Activated CD8-positive, alpha-beta memory T cell treated with anti-CD3 and anti-CD28 coated beads for 36 hours (primary cell): ENCODE data around the gene SEC62. TPM values are rescaled to one million over a fixed set of nuclear protein-coding genes. Genes with fewer than 3 reads are reported as not detected.

Experiments
- CTCF ChIA-PET: fragments of 350-600 bp; sonication (Branson Sonifier 250); formaldehyde crosslinking; loops from one replicate; lab custom pipeline; 2021; ENCODE audit warnings: antibody characterized with exemption; lab: Charles Lee
- POLR2A ChIA-PET: fragments of 350-600 bp; sonication (Branson Sonifier 250); formaldehyde crosslinking; loops from one replicate; lab custom pipeline; 2021; ENCODE audit warnings: antibody characterized with exemption; lab: Charles Lee
- total RNA-seq, 2 experiments: library from RNA; stranded (reverse); gene quantifications; one replicate each; pipeline ENCODE4 v1.2.3, GENCODE V29; 2021

The SEC62 gene, protein sequence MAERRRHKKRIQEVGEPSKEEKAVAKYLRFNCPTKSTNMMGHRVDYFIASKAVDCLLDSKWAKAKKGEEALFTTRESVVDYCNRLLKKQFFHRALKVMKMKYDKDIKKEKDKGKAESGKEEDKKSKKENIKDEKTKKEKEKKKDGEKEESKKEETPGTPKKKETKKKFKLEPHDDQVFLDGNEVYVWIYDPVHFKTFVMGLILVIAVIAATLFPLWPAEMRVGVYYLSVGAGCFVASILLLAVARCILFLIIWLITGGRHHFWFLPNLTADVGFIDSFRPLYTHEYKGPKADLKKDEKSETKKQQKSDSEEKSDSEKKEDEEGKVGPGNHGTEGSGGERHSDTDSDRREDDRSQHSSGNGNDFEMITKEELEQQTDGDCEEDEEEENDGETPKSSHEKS
- 10 to 100 TPM; 57.3 to 61.7 TPM for total RNA-seq

- POLR2A ChIA-PET: interaction anchor here (0.6 to 2.7 kb wide), 5 partner anchors 135 to 203 kb away, joined by 3 to 16 read pairs (median 4); partner anchors contain the start of genes ACTRT3 and TERC
- CTCF ChIA-PET: interaction anchor here (0.6 to 2.0 kb wide), 6 partner anchors 12 to 101 kb away, joined by 3 to 8 read pairs (median 3); no protein-coding TSS in a partner anchor
These were observed at the start of gene SEC62 for GRCh38 chr3:169966428-169966950. TSS of gene SEC62 (plus strand) at chr3:169966807. CDS start at chr3:169966823, 16 bp downstream.

DNA sequence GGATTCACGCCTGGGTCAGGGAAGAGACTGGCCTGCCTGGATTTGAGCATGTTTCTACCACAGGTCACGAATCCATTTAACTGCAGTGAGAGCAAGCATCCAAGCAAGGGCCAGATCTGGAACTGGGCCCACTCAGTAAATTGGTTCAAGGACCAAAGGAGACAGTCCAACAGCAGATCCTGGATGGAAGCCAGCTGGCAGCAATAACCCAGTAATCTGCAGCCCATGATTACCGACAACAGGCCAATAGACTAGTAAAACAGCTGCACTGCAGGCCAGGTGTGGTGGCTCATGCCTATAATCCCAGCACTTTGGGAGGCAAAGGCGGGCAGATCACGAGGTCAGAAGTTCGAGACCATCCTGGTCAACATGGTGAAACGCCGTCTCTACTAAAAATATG lies 43.4 kb upstream of the SEC62 start:
- ChIA-PET POLR2A (no interaction called here), CTCF (no interaction called here)

DNA sequence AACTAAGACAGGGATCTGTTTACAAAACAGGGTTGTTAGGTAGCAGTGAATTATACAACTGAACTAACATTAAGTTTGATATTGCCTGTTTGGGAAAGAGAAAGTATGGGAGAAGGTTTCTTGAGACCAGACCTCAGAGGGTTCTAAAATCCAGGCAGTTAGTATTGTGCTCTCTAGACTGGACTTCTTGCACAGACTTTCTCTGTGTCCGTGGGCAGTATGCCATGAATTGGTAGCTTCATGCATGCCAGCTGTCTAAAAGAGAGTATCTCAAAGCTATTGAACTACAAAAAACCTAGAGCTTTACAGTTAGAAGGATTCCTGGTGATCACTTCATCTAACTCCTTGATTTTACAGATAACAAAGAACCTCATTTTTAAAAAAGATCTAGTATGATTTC lies 42.8 kb upstream of the SEC62 start:
- CTCF ChIA-PET: no interaction called here
- POLR2A ChIA-PET: no interaction called here

DNA sequence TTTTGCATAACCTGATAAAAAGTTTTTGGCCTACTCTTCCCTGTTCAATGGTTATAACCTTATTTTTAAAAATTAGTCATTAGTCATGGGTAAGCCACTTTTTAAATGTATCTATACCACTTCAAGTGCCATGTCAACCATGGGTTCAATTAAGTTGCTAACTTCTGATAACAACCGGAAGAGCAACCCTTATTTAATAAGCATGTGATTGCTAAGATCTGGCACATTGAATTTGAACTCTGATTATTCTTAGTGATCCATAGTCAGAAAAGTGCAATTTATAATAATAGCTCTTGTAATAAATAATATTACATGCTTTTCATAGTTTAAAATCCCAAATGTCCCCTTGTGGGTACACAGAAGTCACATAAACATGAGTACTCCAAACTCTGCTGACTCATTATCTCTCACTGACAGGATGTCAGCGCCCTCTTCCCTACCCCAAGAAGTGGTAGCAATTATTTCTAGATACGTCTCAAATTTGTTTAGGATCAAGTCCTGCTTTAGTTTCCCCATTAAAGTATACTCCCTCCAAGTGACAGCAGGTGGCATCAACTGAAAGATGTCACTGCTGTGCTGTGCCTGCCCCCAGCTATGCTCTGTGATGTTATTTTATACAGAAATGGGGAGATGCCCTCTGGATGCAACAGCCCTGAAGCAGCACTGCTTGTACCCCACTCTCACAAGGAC lies 36.6 kb upstream of the SEC62 start:
- ChIA-PET POLR2A (no interaction called here), CTCF (interaction anchor here (0.7 kb wide), 1 partner anchor 204 kb away, joined by 3 read pairs; no protein-coding TSS in a partner anchor)

- ChIA-PET POLR2A (no interaction called here), CTCF (no interaction called here)
These were observed 35.8 kb upstream of the SEC62 start for GRCh38 chr3:169930843-169931242.

DNA sequence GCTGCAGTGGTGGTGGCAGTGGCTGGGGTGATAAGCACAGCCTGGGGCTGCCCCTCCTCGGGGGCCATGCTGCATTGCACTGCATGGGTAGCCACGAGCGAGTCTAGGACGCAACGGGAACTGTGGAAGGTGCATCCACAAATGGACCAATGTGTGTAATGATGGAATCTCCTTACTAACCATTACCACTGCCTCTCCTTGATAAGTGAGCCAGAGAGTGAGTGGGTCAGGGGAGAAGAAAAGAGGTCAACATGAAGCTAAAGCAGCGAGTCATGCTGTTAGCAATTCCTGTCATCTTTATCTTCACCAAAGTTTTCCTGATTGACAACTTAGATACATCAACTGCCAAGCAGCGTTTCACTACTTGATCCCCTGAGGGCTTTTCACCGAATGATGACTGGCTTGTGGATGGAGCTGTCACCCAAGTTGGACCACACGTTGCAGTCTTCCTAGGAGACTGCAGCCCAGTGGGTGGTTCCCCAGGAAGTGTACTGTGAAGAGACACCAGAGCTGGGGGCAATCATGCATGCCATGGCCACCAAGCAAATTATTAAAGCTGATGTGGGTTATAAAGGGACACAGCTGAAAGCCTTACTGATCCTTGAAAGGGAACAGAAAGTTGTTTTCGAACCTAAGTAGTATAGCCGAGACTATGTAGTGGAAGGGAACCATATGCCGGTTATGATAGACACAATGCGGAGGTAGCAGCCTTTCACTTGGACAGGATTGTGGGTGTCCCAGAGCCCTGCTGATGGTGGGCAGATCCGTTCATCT lies 34.7 kb upstream of the SEC62 start:
- ChIA-PET CTCF (no interaction called here), POLR2A (no interaction called here)

GRCh38 chr3:169939320-169939719 lies 27.3 kb upstream of the SEC62 start:
- CTCF ChIA-PET: no interaction called here

GRCh38 chr3:169939751-169940150 lies 26.9 kb upstream of the SEC62 start:
- ChIA-PET POLR2A (interaction anchor here (0.7 kb wide), 1 partner anchor 176 kb away, joined by 4 read pairs; no protein-coding TSS in a partner anchor), CTCF (no interaction called here)

More at GRCh38 chr3:169939320-169939719, 27.3 kb upstream of the SEC62 start:
- POLR2A ChIA-PET: interaction anchor here (0.7 kb wide), 1 partner anchor 176 kb away, joined by 4 read pairs; no protein-coding TSS in a partner anchor

DNA sequence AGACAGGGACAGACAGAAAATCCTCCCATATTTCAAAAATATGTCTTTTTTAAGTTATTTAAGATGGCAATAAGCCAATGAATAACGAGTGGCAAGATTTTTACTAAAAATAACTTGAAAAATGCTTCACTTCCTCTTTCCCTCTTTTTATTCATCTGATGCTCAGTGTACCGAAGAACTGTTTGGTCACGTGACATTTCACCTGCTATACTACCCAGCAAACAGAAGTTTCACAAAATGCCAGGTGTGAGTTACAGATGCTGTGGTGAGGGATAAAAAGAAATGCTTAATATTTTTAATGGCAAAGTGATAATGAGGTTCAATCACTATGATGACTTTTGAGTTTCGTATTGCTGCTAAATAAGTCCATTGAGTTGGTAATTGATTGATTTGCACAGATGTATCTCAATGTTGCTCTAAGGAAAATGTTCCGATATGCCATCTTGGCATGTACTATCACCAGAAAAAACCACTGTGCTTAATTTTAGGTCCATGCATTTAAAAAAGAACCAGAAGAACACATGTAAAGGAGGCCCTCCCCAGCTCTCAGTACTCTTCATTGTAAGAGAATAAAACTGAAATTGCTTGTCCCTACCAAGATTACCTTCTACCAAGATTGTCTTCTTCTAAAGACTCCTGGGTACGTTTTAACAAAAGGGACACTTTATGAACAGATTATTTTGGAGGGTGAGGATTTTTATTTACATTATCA lies 26.0 kb upstream of the SEC62 start:
- ChIA-PET CTCF (no interaction called here), POLR2A (no interaction called here)

- ChIA-PET CTCF (no interaction called here), POLR2A (no interaction called here)
These were observed 21.3 kb upstream of the SEC62 start for GRCh38 chr3:169945313-169945712.

GRCh38 chr3:169946336-169946735 lies 20.3 kb upstream of the SEC62 start:
- CTCF ChIA-PET: interaction anchor here (0.7 kb wide), 1 partner anchor 172 kb away, joined by 3 read pairs; no protein-coding TSS in a partner anchor
- POLR2A ChIA-PET: no interaction called here

- CTCF ChIA-PET: no interaction called here
- POLR2A ChIA-PET: no interaction called here
These were observed 17.8 kb upstream of the SEC62 start for GRCh38 chr3:169948559-169949448.

- POLR2A ChIA-PET: no interaction called here
- CTCF ChIA-PET: no interaction called here
These were observed 14.6 kb upstream of the SEC62 start for GRCh38 chr3:169952045-169952444.

DNA sequence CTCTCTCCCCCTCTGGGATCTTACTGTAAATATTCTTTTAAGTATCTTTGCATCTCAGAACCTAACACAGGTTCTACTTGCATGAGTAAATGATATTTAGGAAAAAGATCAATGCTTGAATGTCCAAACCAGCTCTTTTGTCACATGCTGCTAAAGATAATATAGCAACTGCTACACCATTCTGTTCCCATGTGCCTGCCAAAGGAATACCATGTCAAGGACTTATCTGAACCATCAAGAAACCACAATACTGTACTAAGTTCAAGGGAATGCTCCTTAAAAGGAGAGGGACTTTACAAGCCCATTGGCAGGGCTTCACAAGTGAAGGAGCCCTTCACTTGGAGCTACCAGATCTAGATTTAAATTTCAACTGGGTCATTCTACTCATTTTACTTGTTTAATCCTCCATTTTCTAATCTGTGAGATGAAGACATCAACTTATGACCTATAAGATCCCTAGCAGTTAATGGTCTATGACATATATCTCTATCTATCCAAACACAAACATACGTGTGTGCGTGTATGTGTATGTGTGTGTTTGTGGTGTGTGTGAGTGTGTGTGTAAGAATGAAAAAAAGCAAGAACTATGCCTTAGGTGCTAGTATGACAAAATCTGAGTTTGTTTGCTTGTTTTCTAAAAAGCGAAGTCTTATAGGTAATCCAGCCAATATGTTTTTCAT lies 13.0 kb upstream of the SEC62 start:
- ChIA-PET POLR2A (no interaction called here), CTCF (interaction anchor here (1.0 kb wide), 1 partner anchor 13 kb away, joined by 3 read pairs; the partner anchor contains the start of gene SEC62)

GRCh38 chr3:169954142-169954756 lies 12.4 kb upstream of the SEC62 start:
- ChIA-PET POLR2A (no interaction called here), CTCF (interaction anchor here (1.0 kb wide), 1 partner anchor 13 kb away, joined by 3 read pairs; the partner anchor contains the start of gene SEC62)

GRCh38 chr3:169955406-169955805 lies 11.2 kb upstream of the SEC62 start:
- POLR2A ChIA-PET: no interaction called here
- CTCF ChIA-PET: no interaction called here

DNA sequence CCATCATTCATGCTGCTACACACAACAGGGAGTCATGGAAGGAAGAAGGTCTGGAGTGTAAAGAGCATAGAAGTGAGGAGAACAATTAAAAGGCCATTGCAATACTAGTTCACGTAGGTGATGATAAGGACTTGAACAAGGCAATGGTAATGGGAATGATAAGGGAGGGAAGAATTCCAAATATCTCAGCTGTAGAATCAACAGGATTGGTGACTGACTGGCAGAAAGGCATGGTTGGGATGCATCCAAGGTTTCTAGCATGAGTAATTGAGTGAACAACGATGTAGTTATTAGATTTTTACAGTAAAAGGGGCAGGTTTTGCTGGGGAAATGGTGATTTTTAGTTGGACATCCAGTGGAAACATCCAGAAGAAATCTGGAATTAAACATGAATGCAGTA lies 2.4 kb upstream of the SEC62 start:
- ChIA-PET CTCF (no interaction called here), POLR2A (no interaction called here)
